Measurements from ENCODE around the gene MEF2D.

MEF2D gene

GRCh38 chr1:156470473-156470872 lies 30.1 kb downstream of the MEF2D start:
- TF ChIP-seq CTCF (IDR thresholded peaks at IDR 0.05; ENCODE audit: borderline replicate concordance, control extremely low read depth, extremely low read depth, insufficient read depth, missing control alignments): no peak
- in situ Hi-C loops (cut with MboI; ENCODE audit: low sequenced_read_pairs, unreplicated experiment): no loop called here
- DNase-seq (ENCODE audit: low spot score): no peak

- in situ Hi-C loops (cut with MboI; ENCODE audit: low sequenced_read_pairs, unreplicated experiment): no loop called here
- no peak for DNase-seq (ENCODE audit: low spot score)
- TF ChIP-seq CTCF (IDR thresholded peaks at IDR 0.05; ENCODE audit: borderline replicate concordance, control extremely low read depth, extremely low read depth, insufficient read depth, missing control alignments): no peak
These were observed 31.8 kb downstream of the MEF2D start for GRCh38 chr1:156468693-156469345.

- DNase-seq (ENCODE audit: low spot score): no peak
- in situ Hi-C loops (cut with MboI; ENCODE audit: low sequenced_read_pairs, unreplicated experiment): no loop called here
- no peak for TF ChIP-seq CTCF (IDR thresholded peaks at IDR 0.05; ENCODE audit: borderline replicate concordance, control extremely low read depth, extremely low read depth, insufficient read depth, missing control alignments)
These were observed 32.7 kb downstream of the MEF2D start for GRCh38 chr1:156467906-156468305.

GRCh38 chr1:156467385-156467784 lies 33.2 kb downstream of the MEF2D start:
- DNase-seq (ENCODE audit: low spot score): no peak
- TF ChIP-seq CTCF (IDR thresholded peaks at IDR 0.05; ENCODE audit: borderline replicate concordance, control extremely low read depth, extremely low read depth, insufficient read depth, missing control alignments): no peak
- in situ Hi-C loops (cut with MboI; ENCODE audit: low sequenced_read_pairs, unreplicated experiment): no loop called here

GRCh38 chr1:156465747-156466365 lies 34.7 kb downstream of the MEF2D start:
- peak; percentile 21 for TF ChIP-seq CTCF (IDR thresholded peaks at IDR 0.05; ENCODE audit: borderline replicate concordance, control extremely low read depth, extremely low read depth, insufficient read depth, missing control alignments)
- DNase-seq (ENCODE audit: low spot score): no peak
- in situ Hi-C loops (cut with MboI; ENCODE audit: low sequenced_read_pairs, unreplicated experiment): no loop called here

GRCh38 chr1:156464825-156465452 lies 35.6 kb downstream of the MEF2D start:
- DNase-seq (ENCODE audit: low spot score): no peak
- TF ChIP-seq CTCF (IDR thresholded peaks at IDR 0.05; ENCODE audit: borderline replicate concordance, control extremely low read depth, extremely low read depth, insufficient read depth, missing control alignments): no peak
- in situ Hi-C loops (cut with MboI; ENCODE audit: low sequenced_read_pairs, unreplicated experiment): no loop called here

Measured in GM13976 (cell line).